ENCODE measurements around the gene PTPRE.

- no peak for TF ChIP-seq CTCF (IDR thresholded peaks at IDR 0.05)
- no peak for TF ChIP-seq POLR2A (IDR thresholded peaks at IDR 0.05)
Observed at GRCh38 chr10:128124813-128125403, 218.0 kb downstream of the PTPRE start.

Measured in lower leg skin (tissue), 3 donors.